WTC11 (cell line): ENCODE data around the gene DUSP2. TPM values are rescaled to one million over a fixed set of nuclear protein-coding genes. Genes with fewer than 3 reads are reported as not detected.

Source experiments
- ATAC-seq: fragments of 200-7000 bp; cut with Tn5 transposase; 2 replicates; pipeline ENCODE4 v1.10.0; 2021; ENCODE audit warnings: mild to moderate bottlenecking, moderate library complexity
- CTCF ChIA-PET: fragments of 300-600 bp; sonication (Branson Sonifier 250); formaldehyde crosslinking; loops from one replicate; lab custom pipeline; 2021; ENCODE audit warnings: antibody characterized with exemption; lab: Charles Lee
- POLR2A ChIA-PET: fragments of 350-600 bp; sonication (Branson Sonifier 250); formaldehyde crosslinking; loops from one replicate; lab custom pipeline; 2021; ENCODE audit warnings: antibody characterized with exemption; lab: Charles Lee
- DNase-seq: peaks from one replicate; pipeline ENCODE4 v3.0.0; 2021; ENCODE audit warnings: low spot score
- H3K27ac Mint-ChIP-seq: 2 replicates; pipeline ENCODE4 v1.8.0; 2021; ENCODE audit warnings: mixed read lengths
- H3K27me3 Mint-ChIP-seq: 2 replicates; pipeline ENCODE4 v1.8.0; 2021; ENCODE audit warnings: low read depth, mild to moderate bottlenecking, moderate library complexity, mixed read lengths
- H3K36me3 Mint-ChIP-seq: 2 replicates; pipeline ENCODE4 v1.8.0; 2021; ENCODE audit warnings: mixed read lengths
- H3K4me1 Mint-ChIP-seq: 2 replicates; pipeline ENCODE4 v1.8.0; 2022; ENCODE audit warnings: mixed read lengths
- H3K4me3 Mint-ChIP-seq: 2 replicates; pipeline ENCODE4 v1.8.0; 2021; ENCODE audit warnings: mild to moderate bottlenecking, moderate library complexity, mixed read lengths
- H3K9me3 Mint-ChIP-seq: 2 replicates; pipeline ENCODE4 v1.8.0; 2021; ENCODE audit warnings: mixed read lengths
- FOXK1 ChIP-seq: sonication (generic); formaldehyde crosslinking; IDR thresholded peaks from 2 replicates; pipeline ENCODE4 v1.8.0; 2022; ENCODE audit warnings: mild to moderate bottlenecking, moderate library complexity, missing genetic modification reagents
- GRHL2 ChIP-seq: fragments of 250-450 bp; sonication (Bioruptor Pico); IDR thresholded peaks from 2 replicates; pipeline ENCODE4 v1.8.0; 2022; ENCODE audit warnings: mild to moderate bottlenecking, moderate library complexity; ENCODE audit not compliant: insufficient replicate concordance, severe bottlenecking
- IRF2 ChIP-seq: sonication (generic); formaldehyde crosslinking; IDR thresholded peaks from 2 replicates; pipeline ENCODE4 v1.8.0; 2022; ENCODE audit warnings: low read depth, missing genetic modification reagents, borderline replicate concordance
- MXD4 ChIP-seq: fragments of 250-450 bp; sonication (Bioruptor Pico); IDR thresholded peaks from 2 replicates; pipeline ENCODE4 v1.8.0; 2021; ENCODE audit warnings: mild to moderate bottlenecking, moderate library complexity, borderline replicate concordance
- NR1H2 ChIP-seq: sonication (generic); formaldehyde crosslinking; IDR thresholded peaks from 2 replicates; pipeline ENCODE4 v1.9.0; 2021; ENCODE audit warnings: mild to moderate bottlenecking, moderate library complexity, missing genetic modification reagents
- PRRX2 ChIP-seq: fragments of 250-450 bp; sonication (Bioruptor Pico); IDR thresholded peaks from 2 replicates; pipeline ENCODE4 v1.8.0; 2021; ENCODE audit warnings: mild to moderate bottlenecking
- SOX15 ChIP-seq: fragments of 250-450 bp; sonication (Bioruptor Pico); IDR thresholded peaks from 2 replicates; pipeline ENCODE4 v1.9.0; 2021; ENCODE audit warnings: mild to moderate bottlenecking
- ZNF396 ChIP-seq: fragments of 250-450 bp; sonication (Bioruptor Pico); IDR thresholded peaks from 2 replicates; pipeline ENCODE4 v1.8.0; 2021; ENCODE audit warnings: mild to moderate bottlenecking, moderate library complexity, borderline replicate concordance
- total RNA-seq: library from RNA; stranded (reverse); gene quantifications from 3 replicates; pipeline ENCODE4 v1.2.3, GENCODE V29; 2021
- TF ChIP-seq, protein P1 (sequence below): fragments of 250-450 bp; sonication (Bioruptor Pico); IDR thresholded peaks from 2 replicates; pipeline ENCODE4 v1.9.0; 2021; ENCODE audit warnings: mild to moderate bottlenecking, borderline replicate concordance
- TF ChIP-seq, protein P2 (sequence below): sonication (generic); formaldehyde crosslinking; IDR thresholded peaks from 2 replicates; pipeline ENCODE4 v1.8.1; 2022; ENCODE audit warnings: low read depth, missing genetic modification reagents, borderline replicate concordance
- TF ChIP-seq, protein P3 (sequence below): fragments of 250-450 bp; sonication (Bioruptor Pico); IDR thresholded peaks from 2 replicates; pipeline ENCODE4 v1.9.0; 2021; ENCODE audit warnings: mild to moderate bottlenecking
- TF ChIP-seq, protein P4 (sequence below): sonication (generic); formaldehyde crosslinking; IDR thresholded peaks from 2 replicates; pipeline ENCODE4 v1.8.1; 2022; ENCODE audit warnings: low read depth, mild to moderate bottlenecking, moderate library complexity, missing genetic modification reagents, borderline replicate concordance
- TF ChIP-seq, protein P5 (sequence below): sonication (generic); formaldehyde crosslinking; IDR thresholded peaks from 2 replicates; pipeline ENCODE4 v1.8.1; 2022; ENCODE audit warnings: missing genetic modification reagents, borderline replicate concordance
- TF ChIP-seq, protein P6 (sequence below): sonication (generic); formaldehyde crosslinking; IDR thresholded peaks from 2 replicates; pipeline ENCODE4 v1.8.0; 2023; ENCODE audit warnings: mild to moderate bottlenecking, missing genetic modification reagents
- TF ChIP-seq, protein P7 (sequence below): sonication (generic); formaldehyde crosslinking; conservative IDR thresholded peaks from 2 replicates; pipeline ENCODE4 v1.8.1; 2022; ENCODE audit warnings: mild to moderate bottlenecking, missing genetic modification reagents
- TF ChIP-seq, protein P8 (sequence below): sonication (generic); formaldehyde crosslinking; IDR thresholded peaks from 2 replicates; pipeline ENCODE4 v1.8.0; 2022; ENCODE audit warnings: mild to moderate bottlenecking, missing genetic modification reagents

DUSP2 gene
- total RNA-seq, 1 experiment from 2014 or later = 4.7 TPM

DNA sequence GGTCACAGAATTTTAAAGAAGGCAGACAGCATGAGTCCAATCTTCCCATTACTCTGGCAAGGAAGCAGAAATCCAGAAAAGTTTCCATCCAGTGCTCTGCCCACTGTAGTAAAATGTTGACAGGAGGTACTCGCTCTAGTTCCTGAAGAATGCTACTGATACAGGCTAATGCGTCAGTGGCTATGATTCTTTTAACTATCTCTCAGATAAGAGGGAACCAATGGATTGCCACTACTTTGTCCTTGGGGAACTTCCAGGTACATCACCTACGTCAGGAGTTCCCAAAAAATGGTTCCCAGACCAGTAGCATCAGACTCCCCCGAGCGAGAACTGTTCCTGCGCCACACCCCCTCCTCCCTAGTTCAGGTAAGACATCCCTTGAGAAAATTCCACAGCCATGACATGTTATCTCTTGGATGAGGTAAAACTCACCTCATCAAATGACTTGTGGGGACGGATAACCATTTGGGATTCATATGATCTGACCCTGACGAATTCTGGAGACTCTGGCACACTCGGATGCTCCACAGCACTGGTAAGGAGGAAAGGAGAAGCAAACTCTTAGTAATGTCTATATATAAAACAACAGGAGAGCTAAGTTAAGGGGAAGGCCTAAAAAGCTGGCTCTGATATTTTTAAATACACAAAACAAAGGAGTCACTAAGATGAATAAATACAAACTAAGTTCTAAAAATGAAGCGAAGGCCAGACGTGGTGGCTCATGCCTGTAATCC is 46.9 kb upstream of the DUSP2 start (continued):
- TF ChIP-seq, protein P1, sequence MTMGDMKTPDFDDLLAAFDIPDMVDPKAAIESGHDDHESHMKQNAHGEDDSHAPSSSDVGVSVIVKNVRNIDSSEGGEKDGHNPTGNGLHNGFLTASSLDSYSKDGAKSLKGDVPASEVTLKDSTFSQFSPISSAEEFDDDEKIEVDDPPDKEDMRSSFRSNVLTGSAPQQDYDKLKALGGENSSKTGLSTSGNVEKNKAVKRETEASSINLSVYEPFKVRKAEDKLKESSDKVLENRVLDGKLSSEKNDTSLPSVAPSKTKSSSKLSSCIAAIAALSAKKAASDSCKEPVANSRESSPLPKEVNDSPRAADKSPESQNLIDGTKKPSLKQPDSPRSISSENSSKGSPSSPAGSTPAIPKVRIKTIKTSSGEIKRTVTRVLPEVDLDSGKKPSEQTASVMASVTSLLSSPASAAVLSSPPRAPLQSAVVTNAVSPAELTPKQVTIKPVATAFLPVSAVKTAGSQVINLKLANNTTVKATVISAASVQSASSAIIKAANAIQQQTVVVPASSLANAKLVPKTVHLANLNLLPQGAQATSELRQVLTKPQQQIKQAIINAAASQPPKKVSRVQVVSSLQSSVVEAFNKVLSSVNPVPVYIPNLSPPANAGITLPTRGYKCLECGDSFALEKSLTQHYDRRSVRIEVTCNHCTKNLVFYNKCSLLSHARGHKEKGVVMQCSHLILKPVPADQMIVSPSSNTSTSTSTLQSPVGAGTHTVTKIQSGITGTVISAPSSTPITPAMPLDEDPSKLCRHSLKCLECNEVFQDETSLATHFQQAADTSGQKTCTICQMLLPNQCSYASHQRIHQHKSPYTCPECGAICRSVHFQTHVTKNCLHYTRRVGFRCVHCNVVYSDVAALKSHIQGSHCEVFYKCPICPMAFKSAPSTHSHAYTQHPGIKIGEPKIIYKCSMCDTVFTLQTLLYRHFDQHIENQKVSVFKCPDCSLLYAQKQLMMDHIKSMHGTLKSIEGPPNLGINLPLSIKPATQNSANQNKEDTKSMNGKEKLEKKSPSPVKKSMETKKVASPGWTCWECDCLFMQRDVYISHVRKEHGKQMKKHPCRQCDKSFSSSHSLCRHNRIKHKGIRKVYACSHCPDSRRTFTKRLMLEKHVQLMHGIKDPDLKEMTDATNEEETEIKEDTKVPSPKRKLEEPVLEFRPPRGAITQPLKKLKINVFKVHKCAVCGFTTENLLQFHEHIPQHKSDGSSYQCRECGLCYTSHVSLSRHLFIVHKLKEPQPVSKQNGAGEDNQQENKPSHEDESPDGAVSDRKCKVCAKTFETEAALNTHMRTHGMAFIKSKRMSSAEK (CRISPR knock-in tag) = no peak
- TF ChIP-seq NR1H2 (CRISPR knock-in tag) (no peak), SOX15 (CRISPR knock-in tag) (no peak), FOXK1 (CRISPR knock-in tag) (no peak), PRRX2 (CRISPR knock-in tag) (no peak), GRHL2 (CRISPR knock-in tag) (no peak), IRF2 (CRISPR knock-in tag) (no peak), MXD4 (CRISPR knock-in tag) (no peak)
- TF ChIP-seq, protein P2, sequence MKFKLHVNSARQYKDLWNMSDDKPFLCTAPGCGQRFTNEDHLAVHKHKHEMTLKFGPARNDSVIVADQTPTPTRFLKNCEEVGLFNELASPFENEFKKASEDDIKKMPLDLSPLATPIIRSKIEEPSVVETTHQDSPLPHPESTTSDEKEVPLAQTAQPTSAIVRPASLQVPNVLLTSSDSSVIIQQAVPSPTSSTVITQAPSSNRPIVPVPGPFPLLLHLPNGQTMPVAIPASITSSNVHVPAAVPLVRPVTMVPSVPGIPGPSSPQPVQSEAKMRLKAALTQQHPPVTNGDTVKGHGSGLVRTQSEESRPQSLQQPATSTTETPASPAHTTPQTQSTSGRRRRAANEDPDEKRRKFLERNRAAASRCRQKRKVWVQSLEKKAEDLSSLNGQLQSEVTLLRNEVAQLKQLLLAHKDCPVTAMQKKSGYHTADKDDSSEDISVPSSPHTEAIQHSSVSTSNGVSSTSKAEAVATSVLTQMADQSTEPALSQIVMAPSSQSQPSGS (CRISPR knock-in tag) = no peak
- TF ChIP-seq, protein P3, sequence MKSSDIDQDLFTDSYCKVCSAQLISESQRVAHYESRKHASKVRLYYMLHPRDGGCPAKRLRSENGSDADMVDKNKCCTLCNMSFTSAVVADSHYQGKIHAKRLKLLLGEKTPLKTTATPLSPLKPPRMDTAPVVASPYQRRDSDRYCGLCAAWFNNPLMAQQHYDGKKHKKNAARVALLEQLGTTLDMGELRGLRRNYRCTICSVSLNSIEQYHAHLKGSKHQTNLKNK = no peak
- TF ChIP-seq, protein P4, sequence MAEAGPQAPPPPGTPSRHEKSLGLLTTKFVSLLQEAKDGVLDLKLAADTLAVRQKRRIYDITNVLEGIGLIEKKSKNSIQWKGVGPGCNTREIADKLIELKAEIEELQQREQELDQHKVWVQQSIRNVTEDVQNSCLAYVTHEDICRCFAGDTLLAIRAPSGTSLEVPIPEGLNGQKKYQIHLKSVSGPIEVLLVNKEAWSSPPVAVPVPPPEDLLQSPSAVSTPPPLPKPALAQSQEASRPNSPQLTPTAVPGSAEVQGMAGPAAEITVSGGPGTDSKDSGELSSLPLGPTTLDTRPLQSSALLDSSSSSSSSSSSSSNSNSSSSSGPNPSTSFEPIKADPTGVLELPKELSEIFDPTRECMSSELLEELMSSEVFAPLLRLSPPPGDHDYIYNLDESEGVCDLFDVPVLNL (CRISPR knock-in tag) = no peak

DNA sequence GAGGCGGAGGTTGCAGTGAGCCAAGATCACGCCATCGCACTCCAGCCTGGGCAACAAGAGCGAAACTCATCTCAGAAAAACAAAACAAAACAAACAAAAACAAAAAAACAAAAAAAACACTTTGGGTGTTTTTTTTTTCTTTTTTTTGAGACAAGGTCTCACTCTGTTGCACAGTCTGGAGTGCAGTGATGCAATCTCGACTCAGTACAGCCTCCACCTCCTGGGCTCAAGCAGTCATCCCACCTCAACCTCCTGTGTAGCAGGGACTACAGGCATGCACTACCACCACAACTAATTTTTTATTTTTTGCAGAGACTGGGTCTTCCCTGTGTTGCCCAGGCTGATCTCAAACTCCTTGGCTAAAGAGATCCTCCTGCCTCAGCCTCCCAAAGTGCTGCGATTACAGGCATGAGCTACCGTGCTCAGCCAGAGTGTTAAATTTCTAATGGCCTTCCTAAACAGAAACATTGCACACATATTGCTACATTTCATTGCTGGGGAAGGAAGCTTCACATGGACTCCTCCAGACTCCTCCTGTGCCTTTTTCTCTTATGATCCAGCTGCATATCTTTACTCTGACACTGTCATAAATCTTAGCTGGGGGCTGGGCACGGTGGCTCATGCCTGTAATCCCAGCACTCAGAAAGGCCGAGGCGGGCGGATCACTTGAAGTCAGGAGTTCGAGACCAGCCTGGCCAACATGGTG is 43.7 kb upstream of the DUSP2 start:
- DNase-seq (no peak), ATAC-seq (no peak)
- no peaks in the 10 kb centered on the region for H3K4me1 Mint-ChIP-seq
- ChIA-PET CTCF (no interaction called here), POLR2A (interaction anchor here (0.6 to 0.7 kb wide), 2 partner anchors 46 to 55 kb away, joined by 3 to 5 read pairs; no protein-coding TSS in a partner anchor)
- H3K36me3 Mint-ChIP-seq = peaks cover 67% of the 10 kb centered on the region
- no peak overlapping the region for H3K27ac Mint-ChIP-seq
- H3K4me3 Mint-ChIP-seq = no peak overlapping the region
- no peaks in the 10 kb centered on the region for H3K9me3 Mint-ChIP-seq
- TF ChIP-seq, protein P5, sequence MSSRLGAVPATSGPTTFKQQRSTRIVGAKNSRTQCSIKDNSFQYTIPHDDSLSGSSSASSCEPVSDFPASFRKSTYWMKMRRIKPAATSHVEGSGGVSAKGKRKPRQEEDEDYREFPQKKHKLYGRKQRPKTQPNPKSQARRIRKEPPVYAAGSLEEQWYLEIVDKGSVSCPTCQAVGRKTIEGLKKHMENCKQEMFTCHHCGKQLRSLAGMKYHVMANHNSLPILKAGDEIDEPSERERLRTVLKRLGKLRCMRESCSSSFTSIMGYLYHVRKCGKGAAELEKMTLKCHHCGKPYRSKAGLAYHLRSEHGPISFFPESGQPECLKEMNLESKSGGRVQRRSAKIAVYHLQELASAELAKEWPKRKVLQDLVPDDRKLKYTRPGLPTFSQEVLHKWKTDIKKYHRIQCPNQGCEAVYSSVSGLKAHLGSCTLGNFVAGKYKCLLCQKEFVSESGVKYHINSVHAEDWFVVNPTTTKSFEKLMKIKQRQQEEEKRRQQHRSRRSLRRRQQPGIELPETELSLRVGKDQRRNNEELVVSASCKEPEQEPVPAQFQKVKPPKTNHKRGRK = no peak
- TF ChIP-seq SOX15 (CRISPR knock-in tag) (no peak), ZNF396 (CRISPR knock-in tag) (no peak)
- TF ChIP-seq, protein P6, sequence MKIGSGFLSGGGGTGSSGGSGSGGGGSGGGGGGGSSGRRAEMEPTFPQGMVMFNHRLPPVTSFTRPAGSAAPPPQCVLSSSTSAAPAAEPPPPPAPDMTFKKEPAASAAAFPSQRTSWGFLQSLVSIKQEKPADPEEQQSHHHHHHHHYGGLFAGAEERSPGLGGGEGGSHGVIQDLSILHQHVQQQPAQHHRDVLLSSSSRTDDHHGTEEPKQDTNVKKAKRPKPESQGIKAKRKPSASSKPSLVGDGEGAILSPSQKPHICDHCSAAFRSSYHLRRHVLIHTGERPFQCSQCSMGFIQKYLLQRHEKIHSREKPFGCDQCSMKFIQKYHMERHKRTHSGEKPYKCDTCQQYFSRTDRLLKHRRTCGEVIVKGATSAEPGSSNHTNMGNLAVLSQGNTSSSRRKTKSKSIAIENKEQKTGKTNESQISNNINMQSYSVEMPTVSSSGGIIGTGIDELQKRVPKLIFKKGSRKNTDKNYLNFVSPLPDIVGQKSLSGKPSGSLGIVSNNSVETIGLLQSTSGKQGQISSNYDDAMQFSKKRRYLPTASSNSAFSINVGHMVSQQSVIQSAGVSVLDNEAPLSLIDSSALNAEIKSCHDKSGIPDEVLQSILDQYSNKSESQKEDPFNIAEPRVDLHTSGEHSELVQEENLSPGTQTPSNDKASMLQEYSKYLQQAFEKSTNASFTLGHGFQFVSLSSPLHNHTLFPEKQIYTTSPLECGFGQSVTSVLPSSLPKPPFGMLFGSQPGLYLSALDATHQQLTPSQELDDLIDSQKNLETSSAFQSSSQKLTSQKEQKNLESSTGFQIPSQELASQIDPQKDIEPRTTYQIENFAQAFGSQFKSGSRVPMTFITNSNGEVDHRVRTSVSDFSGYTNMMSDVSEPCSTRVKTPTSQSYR = no peak
- TF ChIP-seq, protein P7, sequence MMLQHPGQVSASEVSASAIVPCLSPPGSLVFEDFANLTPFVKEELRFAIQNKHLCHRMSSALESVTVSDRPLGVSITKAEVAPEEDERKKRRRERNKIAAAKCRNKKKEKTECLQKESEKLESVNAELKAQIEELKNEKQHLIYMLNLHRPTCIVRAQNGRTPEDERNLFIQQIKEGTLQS = no peak
- TF ChIP-seq, protein P8, sequence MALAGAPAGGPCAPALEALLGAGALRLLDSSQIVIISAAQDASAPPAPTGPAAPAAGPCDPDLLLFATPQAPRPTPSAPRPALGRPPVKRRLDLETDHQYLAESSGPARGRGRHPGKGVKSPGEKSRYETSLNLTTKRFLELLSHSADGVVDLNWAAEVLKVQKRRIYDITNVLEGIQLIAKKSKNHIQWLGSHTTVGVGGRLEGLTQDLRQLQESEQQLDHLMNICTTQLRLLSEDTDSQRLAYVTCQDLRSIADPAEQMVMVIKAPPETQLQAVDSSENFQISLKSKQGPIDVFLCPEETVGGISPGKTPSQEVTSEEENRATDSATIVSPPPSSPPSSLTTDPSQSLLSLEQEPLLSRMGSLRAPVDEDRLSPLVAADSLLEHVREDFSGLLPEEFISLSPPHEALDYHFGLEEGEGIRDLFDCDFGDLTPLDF (CRISPR knock-in tag) = no peak
- TF ChIP-seq, all 79 proteins: peak for 0
- no peaks in the 10 kb centered on the region; the same call in 1 of the 2 replicates for H3K27me3 Mint-ChIP-seq
